GM19025 (cell line): ENCODE results near the gene GAGE12J.
"Not testable (repeated sequence)": the region's sequence is repeated elsewhere in the genome, so short reads cannot be mapped to it uniquely, and the experiment has no call there.

Source experiments
- ATAC-seq: cut with Tn5 transposase; IDR thresholded peaks from one replicate; pipeline ENCODE4 v1.9.1; 2021; ENCODE audit warnings: mild to moderate bottlenecking, low read depth, moderate library complexity; ENCODE audit not compliant: unreplicated experiment

GAGE12J gene, protein sequence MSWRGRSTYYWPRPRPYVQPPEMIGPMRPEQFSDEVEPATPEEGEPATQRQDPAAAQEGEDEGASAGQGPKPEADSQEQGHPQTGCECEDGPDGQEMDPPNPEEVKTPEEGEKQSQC

DNA sequence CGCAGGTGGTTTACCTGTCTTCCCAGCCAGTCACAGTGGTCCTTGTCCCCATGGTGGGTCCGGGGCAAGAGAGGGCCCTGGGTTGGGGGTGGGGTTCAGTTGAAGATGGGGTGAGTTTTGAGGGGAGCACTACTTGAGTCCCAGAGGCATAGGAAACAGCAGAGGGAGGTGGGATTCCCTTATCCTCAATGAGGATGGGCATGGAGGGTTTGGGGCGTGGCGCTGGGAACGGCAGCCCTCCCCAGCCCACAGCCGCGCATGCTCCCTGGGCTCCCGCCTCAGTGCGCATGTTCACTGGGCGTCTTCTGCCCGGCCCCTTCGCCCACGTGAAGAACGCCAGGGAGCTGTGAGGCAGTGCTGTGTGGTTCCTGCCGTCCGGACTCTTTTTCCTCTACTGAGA, at the start of gene GAGE12J:
Gene GAGE12J (plus strand): TSS at position 301 of the 400 bp plus-strand sequence. CDS start 1,157 bp downstream, outside the sequence.
- ATAC-seq = not testable (repeated sequence)

DNA sequence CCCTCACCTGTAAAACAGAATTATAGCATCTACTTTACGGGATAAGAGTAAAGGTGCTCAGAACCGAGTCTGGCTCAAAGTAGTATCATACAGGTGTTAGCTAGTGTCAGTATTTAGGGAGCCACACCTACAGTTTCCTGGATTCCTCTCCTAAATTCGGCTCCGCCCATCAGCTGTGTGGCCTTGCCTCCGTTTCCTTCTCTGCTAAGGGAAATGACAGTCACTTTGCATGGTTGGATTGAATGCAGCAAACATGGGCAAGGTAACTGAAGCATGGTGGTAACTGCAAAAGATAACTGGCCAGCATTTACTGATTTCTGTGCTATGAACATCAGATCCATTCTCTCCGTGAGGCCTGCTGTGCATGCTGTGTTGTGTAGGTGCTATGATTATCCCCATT, 49.4 kb upstream of the GAGE12J start:
- ATAC-seq = no peak

DNA sequence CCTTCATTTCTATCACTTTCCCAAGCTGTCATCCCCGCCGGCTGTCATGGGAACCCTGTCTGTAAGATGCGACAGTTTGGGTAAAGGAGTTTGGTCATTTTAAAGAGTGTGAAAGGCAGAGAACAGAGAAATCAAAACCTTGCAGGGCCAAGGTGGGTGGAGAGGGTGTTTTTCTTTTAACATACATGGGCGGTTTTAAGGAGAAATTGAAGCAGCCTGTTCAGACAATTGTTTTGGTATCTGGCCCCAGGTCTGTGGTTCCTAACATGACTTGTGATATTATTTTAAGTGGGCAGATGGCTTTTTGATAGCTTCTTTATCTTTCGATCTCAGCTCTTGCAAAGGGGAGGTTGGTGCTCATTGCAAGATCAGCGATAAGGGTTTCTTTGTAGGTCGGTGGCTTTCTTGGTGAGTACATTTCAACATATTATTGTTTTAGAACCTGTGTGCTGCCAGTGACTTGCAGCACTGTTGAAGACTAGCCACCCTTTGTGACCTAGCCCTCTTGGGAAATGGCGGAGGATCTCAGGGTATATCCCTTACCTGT, 48.6 kb upstream of the GAGE12J start:
- no peak for ATAC-seq

DNA sequence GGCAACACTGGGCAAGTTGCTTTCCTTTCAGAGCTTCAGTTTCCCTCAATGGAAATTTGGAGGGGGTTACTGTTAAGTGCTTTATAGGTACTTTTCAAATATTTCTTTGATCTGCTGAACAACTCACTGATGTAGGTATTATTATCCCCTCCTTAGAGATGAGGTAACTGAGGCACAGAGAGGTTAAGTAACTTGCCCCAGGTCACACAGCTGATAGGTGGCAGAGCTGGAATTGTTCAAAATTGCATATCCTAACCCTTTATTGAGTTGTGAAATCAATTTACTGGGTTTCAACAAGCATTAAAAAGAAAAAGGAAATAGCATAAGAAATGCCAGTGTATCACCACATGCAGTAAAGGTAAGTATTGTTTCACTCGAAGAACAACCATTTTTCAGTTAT, 45.6 kb upstream of the GAGE12J start:
- no peak for ATAC-seq

DNA sequence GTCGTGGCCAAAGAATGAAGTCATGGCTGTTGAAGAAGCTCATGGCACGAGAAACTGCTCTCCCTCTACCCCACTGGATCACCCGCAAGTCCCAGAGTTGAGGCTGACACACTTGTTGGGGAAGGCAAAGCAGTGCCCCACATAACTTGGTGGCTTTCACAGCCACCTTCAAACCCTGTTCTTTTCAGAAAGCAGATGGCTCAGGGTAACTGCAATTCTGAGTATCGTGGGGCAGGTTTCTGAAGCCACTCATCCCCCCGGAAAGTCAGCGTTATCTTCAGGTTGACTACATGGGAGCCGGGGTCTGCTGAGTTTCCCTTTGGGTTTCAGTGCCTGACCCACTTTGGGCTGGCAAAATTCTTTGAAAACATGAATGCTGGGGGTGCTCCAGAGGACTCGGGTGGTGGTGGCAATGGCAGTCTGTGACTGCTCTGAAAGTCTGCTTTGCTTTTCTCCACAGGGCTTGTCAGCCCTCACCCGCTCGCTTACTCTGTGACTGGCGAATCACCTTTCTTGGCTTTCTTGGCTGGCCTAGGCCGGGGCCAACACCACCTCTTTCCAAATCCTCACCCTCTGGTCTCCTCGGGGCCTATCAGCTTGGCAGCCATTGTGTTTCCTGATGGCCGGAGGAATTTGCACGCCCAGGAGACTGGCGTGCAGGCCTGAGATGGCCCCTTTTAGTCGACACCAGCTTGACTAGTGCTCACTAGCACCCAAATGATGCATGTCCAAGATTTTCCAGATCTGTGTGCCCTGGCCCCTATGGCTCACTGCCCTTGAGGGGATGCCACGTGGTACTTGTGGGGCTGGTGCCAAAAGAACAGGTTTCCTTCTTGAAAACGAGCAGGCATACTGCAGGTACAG, 44.9 kb upstream of the GAGE12J start:
- ATAC-seq = no peak

DNA sequence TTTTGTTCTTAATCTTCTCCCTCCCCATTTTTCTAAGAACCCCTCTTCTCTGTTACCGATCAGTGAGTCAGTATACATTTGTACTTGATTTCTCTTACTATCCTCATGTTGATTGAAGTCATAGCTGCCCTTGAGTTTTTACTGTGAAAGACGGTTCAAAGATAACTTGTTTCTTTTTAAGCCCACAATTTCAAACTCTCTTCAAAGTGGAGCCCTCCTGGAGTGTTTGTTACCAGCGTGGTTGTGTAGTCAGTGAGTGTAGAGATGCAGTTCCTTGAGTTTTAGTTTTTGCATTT, 44.4 kb upstream of the GAGE12J start:
- ATAC-seq = no peak

DNA sequence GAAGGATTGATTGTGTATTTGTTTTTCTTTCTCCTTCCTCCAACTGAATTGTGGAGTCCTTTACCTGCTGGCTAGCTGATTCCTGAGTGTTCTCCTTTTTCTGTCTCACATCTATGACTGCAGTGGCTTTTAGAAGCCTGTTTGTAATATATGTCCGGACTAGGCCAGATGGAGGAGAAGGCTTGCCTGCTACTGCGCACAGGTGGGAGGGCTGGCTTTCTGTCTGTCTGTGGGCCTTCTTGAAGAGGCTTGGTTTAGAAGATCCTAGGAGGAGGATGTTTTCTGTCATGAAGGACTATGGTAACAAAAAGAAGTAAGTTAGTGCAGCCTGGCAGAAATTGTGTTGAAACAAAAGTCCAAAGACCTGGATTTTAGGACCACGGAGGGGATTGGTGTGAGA, 43.8 kb upstream of the GAGE12J start:
- no peak for ATAC-seq

DNA sequence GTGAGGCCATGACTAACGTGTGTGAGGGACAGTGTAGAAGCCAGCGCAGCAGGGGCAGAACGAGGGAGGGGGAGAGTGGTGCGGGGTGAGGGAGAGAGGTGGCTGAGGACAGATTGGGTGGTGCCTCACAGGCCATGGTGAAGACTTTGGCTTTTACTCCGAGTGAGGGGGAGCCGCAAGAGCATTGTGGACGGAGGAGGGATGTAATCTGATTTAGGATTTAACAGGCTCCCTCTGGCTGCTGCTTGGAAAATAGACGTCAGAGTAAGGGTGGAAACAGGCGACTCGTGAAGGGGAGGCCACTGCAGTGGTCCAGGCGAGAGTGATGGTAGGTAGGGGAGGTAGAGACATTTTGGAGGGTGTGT, 39.2 kb upstream of the GAGE12J start:
- no peak for ATAC-seq

DNA sequence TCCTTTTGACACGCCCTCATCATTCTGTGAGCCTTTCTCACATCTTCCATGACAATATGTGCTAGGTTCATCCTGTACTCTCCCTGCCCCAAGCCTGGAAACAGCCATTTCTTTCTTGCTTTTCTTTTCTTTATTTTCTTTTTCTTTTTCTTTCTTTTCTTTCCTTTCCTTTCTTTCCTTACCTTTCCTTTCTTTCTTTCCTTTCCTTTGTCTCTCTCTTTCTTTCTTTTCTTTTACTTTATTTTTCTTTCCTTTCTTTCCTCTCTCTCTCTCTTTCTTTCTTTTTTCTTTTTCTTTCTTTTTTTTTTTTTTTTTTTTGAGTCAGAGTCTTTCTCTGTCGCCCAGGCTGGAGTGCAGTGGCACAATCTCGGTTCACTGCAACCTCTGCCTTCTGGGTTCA, 37.6 kb upstream of the GAGE12J start:
- ATAC-seq = no peak

DNA sequence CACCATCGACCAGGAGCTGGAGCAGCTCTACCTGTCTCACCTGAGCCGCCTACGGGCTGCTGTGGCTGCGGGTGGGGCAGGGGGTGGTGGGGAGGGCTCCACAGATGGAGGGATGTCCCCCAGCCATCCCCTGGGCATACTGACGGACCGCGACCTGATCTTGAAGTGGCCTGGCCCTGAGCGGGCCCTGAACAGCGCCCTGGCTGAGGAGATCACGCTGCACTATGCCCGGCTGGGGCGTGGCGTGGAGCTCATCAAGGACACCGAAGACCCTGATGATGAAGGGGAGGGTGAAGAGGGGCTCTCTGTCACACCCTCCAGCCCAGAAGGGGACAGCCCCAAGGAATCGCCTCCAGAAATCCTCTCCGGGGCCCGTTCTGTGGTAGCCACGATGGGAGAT, 35.7 kb upstream of the GAGE12J start:
- ATAC-seq = no peak

DNA sequence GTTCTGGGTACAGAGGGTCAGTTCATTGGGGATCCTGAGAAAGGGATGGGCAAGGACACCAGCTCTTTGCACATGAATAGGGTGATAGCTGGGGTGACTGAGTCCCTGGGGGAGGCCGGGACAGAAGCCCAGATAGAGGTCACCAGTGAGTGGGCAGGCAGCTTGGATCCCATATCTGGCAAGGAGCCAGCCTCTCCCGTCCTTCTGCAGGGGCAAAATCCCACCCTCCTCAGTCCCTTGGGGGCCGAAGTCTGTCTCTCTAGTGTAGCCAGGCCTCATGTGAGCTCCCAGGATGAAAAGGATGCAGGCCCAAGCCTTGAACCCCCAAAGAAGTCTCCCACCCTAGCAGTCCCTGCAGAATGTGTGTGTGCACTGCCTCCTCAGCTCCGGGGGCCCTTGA, 35.3 kb upstream of the GAGE12J start:
- ATAC-seq = no peak

DNA sequence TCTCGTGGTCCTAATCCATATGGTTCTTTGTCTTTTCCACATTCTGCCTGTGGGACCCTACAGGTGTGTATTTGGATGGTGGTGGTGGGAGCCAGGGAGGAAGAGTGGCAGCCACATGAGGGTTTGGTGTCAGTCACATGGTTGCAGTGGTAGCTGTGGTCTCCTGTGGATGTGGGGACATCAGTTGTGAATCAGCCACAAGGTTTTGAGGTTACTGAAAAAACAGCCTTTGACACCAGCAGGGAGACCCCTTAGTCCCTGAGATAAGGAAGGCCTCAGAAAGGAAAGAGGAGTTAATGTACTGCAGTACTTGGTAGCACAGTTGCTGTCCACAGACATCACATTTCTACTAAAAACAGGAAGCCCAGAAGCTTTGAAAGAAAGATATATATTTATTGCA, 34.2 kb upstream of the GAGE12J start:
- ATAC-seq = no peak

DNA sequence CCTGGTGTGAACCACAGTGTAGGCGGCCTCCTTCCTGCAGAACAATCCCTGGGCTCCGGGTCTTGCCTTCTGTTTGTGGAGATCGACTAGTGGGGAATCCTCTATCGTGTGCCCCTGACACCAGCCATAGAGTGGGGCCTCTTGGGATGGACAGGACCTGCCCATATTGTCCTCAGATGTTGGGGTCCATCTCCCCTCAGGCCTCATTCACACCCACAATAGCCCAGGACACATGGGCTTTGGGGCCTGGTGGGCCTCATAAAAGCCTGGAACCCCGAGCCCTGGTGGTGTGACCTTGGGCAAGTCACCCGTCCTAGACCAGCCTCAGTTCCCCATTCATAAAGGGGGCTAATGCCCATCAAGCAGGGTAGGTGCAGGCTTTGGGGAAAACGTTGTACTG, 31.6 kb upstream of the GAGE12J start:
- no peak for ATAC-seq

DNA sequence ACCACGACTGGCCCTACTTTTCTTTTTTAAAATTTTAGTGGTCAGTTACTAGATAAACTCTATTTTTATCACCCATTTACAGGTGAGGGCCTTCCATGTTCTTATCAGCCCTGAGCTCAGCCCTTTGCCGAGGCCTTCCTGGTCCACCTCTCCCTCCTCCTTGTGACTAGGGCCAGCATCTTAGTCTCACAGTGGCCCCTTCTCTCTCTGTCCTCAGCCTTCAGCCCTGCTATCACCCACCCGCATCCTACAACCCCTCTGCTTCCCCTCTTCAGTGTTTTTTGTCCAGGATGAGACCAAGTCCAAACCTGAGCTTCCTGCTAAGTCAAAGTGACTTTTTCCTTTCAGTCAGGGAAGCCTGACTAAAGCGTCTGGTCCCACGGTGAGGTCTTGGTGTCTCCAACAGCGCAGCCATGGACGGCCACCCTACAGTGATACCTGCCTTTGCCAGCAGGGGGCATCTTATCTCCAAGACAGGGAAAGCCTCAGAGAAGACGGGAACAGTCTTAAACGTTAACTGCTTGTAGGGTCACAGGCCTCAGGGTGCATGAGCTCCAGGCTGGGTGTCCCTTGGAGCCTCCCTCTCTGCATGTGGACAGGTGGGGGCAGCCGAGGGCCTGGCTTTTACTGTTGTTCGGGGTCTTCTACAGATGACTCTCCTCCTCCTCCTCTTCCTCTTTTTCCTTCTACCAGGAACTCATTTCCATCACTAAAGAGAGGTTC, 30.1 kb upstream of the GAGE12J start:
- no peak for ATAC-seq

DNA sequence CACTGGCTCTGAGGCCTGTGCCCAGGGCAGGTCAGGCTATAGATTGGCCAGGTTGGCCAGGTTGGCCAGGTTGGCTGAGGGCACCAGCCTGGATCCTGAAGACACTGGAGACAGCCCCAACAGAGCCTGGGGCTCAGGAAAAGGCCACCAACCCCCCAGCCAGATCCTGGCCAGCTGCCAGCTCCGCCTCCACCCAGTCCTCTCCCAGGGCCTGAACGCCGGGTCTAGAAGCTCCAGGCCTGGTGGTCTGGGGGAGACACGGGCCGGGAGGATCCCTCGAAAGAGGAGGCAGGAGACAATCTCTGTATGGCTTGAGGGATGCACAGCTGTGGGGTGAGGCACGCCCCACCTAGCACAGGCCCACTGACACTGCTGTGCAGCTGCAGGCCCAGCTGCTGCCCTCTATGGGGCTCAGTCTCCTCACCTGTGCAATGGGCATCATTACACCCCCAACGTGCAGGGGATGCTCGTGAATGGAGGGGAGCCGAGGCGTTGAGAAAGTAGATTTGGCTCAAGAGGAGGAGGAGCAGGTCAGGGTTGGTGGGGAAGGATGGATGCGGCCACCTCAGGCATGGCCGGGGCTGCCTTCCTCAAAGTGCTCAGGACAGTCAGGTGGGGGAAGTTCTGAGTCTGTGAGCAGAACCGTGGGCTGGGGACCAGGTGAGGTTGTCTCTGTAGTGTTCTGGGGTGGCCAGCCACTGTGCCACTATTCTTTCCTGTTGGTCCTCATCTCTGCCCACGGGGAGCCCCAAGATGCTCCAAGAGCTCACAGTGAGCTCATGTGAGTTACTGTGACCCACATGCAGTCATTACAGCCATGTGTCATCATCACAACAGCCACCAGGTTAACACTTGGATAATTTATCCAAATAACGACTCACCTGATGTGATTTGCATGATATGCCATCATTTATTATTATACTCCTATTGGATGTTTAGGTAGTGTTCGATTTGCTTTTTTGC, 29.2 kb upstream of the GAGE12J start:
- ATAC-seq = no peak

DNA sequence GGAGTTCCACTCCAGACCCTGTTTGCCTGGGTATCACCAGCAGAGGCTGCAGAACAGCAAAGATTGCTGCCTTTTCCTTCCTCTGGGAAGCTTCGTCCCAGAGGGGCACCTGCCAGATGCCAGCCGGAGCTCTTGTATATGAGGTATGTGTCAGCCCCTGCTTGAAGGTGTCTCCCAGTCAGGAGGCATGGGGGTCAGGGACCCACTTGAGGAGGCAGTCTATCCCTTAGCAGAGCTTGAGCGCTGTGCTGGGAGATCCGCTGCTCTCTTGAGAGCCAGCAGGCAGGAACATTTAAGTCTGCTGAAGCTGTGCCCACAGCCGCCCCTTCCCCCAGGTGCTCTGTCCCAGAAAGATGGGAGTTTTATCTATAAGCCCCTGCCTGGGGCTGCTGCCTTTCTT, 22.5 kb upstream of the GAGE12J start:
- ATAC-seq = not testable (repeated sequence)

DNA sequence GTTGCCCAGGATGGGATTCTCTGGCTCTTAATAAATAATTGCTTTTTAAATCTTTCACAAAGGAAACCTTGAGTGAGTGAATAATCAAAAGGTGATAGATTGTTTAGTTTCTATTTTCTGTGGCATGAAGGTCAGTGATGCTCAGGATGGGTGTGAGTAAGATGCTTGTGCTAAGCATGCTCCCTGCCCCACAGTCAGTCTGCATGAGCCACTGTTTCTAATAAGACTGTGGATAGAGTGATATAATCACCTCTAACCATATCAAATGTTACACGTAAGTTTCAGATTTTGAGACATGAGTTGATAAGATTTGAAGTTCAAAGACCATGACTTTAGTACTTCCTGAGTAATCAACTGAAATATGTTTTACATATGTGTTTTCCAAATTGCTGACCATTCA, 21.1 kb upstream of the GAGE12J start:
- ATAC-seq = no peak

DNA sequence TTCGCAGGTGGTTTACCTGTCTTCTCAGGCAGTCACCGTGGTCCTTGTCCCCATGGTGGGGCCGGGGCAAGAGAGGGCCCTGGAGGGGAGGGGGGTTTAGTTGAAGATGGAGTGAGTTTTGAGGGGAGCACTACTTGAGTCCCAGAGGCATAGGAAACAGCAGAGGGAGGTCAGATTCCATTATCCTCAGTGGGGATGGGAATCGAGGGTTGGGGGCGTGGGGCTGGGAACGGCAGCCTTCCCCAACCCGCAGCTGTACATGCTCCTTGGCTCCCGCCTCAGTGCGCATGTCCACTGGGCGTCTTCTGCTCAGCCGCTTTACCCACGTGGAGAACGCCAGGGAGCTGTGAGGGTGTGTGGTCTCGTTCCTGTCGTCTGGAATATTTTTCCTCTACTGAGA, 18.5 kb upstream of the GAGE12J start, which contains the start of gene GAGE10:
Gene GAGE10 (plus strand): TSS at position 301 of the 400 bp plus-strand sequence. CDS start 1,214 bp downstream, outside the sequence.
- ATAC-seq = no peak

DNA sequence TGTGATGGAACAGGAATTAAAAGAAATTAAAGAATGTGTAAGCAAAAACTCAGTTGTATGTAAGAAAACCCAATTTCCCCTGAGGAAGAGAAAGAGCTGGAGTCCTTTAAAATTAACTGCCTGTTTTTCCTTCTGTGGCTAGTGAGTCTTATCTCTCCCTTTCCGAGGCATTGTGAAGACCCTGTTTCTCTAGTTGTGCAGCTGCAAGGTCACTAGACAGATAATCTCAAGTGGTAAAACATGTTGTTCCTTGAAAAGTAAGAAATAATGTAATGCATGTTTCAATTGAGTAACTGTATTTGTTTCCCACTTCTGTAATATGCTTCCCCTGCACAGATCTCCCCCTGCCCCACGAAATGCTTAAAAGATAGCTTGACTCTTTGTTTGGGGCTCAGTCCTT, 14.1 kb upstream of the GAGE12J start:
- not testable (repeated sequence) for ATAC-seq

DNA sequence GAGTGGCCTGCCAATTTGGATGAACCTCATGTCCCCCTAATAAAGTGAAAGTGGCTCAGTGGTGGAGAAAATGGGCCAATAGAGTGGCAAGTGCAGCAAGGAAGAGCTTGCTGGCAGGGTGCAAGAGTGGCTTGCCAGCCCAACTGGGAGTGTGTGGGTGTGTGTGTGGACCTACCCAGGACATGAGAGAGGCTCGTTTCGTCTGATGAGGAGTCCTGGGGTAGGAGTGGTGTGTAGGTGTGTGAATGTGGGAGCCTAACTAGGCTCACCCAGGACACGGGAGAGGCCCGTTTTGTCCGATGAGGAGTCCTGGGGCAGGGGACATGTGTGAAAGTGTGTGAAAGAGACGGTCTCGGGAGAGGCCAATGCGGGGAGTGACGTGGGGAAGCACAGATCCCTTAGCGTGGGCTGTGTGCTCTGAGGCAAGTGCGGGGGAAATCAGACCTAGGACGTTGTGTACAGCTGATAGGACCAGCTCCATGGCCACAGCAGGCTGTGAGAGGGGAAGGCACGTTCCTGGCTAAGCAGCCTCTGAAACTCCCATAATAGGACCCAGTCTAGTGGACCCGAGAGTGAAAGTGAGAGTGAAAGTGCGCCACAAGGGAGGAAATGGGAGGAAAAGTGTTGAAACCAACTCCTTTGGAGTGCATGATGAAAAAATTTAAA, 13.1 kb upstream of the GAGE12J start:
- no peak for ATAC-seq
